NB4 (cell line): ENCODE data around the gene GABRR1.

Source experiments
- DNase-seq: peaks from one replicate; pipeline ENCODE4 v3.0.0; 2010; ENCODE audit warnings: low read depth
- H3K4me3 ChIP-seq: one replicate; pipeline ENCODE4 v1.5.1; 2011; ENCODE audit warnings: mild to moderate bottlenecking, low read depth, low read length, moderate library complexity
- CTCF ChIP-seq: IDR thresholded peaks from one replicate; pipeline ENCODE4 v1.5.1; 2012; ENCODE audit warnings: low read depth, low read length
- MAX ChIP-seq: IDR thresholded peaks from 2 replicates; pipeline ENCODE4 v1.6.1; 2011; ENCODE audit warnings: low read depth, low read length
- MYC ChIP-seq: IDR thresholded peaks from 2 replicates; pipeline ENCODE4 v1.6.1; 2011; ENCODE audit warnings: low read depth, low read length
- POLR2A ChIP-seq: IDR thresholded peaks from 2 replicates; pipeline ENCODE4 v1.6.1; 2011; ENCODE audit warnings: mild to moderate bottlenecking; ENCODE audit not compliant: insufficient read length; ENCODE audit errors: extremely low read depth

GABRR1 gene

GRCh38 chr6:89199579-89199978, 17.6 kb downstream of the GABRR1 start:
- TF ChIP-seq MYC (no peak), CTCF (no peak), MAX (no peak), POLR2A (no peak)
- DNase-seq = no peak
- no peak overlapping the region for H3K4me3 ChIP-seq

GRCh38 chr6:89198235-89198634, 18.9 kb downstream of the GABRR1 start:
- TF ChIP-seq POLR2A (no peak), CTCF (no peak), MYC (no peak), MAX (no peak)
- no peak overlapping the region for H3K4me3 ChIP-seq
- DNase-seq = no peak

DNA sequence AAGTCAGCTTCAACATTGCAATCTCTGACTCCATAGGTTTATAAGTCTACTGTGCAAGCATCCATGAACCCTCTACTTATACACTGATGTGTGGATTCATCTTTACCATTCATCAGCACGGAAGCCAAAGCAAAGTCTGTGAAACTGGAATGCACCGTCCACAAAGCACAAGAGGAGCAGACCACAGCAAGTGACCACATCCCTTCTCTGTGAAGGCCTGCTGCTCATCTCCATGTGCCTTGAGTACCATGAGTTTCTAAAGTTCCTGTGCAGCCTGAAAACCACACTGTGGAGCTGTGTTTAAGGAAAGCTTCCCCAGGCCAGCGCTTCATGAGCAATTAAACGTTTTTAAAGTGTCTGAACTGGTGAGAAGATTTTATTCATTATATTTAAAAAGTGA, 20.0 kb downstream of the GABRR1 start:
- peak; percentile 20 for DNase-seq
- H3K4me3 ChIP-seq = no peak overlapping the region
- TF ChIP-seq MYC = no peak
- TF ChIP-seq MAX = no peak
- TF ChIP-seq CTCF = no peak
- no peak for TF ChIP-seq POLR2A

- no peak overlapping the region for H3K4me3 ChIP-seq
- TF ChIP-seq MYC (no peak), POLR2A (no peak), CTCF (no peak), MAX (no peak)
- DNase-seq = no peak
Observed at GRCh38 chr6:89194559-89194958, 22.6 kb downstream of the GABRR1 start.

DNA sequence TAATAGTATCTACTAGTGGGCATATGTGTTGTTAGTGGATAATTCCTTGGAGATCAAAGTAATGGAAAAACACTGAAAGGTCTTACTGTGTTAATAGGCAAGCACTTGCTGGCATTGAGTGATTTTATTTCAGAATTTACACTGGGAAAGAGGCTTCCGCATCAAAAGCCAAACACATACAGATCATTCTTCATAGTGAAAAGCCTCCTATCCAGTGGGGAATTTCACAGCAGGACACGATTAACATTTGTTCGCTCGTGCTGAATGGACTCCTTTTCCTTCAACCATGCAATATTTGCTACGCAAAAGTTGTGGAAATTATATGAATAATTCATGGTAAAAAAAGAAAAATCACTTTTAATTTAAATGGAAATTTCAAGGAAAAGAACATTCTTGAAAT, 26.4 kb downstream of the GABRR1 start:
- H3K4me3 ChIP-seq = no peak overlapping the region
- DNase-seq = no peak
- no peak for TF ChIP-seq CTCF
- TF ChIP-seq POLR2A = no peak
- TF ChIP-seq MYC = no peak
- no peak for TF ChIP-seq MAX

DNA sequence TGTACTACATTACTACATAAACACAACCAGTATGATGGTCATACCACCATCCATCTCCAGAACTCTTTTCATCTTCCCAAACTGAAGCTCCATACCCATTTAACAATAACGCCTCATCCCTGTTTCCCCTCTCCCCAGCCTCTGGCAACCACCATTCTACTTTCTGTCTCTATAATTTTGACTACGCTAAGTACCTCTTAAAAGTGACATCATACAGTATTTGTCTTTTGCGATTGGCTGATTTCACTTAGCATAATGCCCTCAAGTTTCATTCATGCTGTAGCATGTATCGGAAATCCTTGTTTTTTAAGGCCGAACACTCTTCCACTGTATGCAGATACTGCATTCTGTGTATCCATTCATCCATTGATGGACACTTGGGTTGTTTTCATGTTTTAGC, 29.7 kb downstream of the GABRR1 start:
- DNase-seq = no peak
- no peak overlapping the region for H3K4me3 ChIP-seq
- TF ChIP-seq MAX = no peak
- no peak for TF ChIP-seq CTCF
- no peak for TF ChIP-seq MYC
- TF ChIP-seq POLR2A = no peak
